HG03196 (cell line): Measurements from ENCODE around the gene TSPAN5.
"Not testable (repeated sequence)": the region's sequence is repeated elsewhere in the genome, so short reads cannot be mapped to it uniquely, and the experiment has no call there.

ENCODE experiments used
- ATAC-seq: cut with Tn5 transposase; IDR thresholded peaks from one replicate; pipeline ENCODE4 v1.9.1; 2021; ENCODE audit not compliant: unreplicated experiment

Gene TSPAN5

DNA sequence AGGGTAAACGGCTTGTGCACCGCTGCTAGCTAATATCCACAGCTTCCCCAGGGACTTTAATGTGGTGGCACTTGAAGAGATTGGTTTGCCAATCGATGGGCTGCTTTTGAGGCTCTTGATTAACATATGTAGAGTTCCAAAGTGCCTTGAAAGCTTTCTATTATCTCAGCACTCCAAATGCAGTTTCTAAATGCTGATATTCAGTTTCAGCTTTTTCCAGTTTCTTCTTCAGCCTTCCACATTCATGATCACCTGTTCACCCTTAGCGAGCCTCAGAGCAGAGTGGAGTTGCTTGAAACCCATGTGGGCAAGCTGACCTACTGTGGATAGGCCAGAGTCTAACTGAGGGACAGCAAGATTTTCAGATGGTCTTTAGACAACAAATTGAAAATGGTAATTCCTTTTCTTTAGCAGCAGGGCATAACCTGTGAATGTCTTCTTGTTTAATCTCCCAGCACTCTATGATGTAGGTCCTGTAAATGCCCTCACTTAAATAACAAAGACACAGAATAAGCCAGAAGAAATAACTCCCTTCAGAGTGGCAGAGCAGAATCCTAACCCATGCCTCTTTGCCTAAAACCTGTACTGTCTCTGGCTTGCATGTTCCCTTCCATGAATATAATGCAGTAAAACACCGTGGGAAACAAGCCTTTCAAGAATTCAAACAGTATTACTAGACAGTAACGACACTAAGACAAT lies 99.8 kb downstream of the TSPAN5 start:
- no peak for ATAC-seq

DNA sequence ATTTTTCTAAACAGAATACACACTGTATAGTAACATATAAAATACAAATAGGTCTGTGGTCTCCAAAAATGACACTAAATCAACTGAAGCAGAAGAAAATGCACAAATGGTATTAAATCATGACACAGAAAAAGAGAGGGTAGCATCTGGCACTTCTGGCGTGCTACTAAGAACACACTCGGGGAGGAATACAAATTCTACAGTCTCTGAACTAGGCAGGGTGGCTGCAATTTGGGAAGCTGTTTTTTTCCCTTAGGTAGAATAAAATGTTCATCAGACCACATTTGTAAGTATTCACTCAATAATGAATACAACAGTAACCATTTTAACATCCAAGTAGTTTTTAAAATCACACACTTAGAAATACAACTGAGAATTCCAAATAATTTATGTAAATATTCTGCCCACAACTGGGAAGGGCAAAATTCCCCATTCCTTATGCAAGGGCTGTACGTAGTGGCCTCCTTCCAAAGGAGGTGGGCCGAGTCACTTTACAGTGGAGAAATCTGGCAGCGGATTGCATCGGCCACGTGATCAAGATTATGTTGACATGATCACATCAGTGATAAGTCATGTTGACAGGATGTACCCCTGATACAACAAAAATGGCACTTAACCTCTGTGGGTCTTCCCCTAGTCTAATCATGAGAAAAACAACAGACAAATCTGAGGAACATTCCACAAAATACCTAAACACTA lies 101.1 kb downstream of the TSPAN5 start:
- ATAC-seq = no peak

DNA sequence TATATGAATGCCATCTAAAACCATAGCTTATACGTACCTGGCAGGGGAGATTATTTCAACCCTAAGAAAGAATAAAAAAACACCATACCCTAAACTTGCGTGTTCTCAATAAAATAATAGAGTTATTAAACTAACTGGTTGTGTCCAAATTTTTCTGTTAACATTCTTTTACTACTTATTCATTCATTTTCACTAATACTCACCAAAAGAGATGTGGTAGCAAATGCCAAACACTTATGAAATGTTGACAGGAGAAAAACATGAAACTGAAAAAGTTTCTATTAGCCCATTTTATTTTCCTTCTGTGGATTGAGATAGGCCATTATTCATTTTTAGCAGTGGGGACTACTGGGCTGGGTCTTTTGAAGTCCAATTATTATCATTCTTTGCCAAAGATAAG lies 102.0 kb downstream of the TSPAN5 start:
- no peak for ATAC-seq

DNA sequence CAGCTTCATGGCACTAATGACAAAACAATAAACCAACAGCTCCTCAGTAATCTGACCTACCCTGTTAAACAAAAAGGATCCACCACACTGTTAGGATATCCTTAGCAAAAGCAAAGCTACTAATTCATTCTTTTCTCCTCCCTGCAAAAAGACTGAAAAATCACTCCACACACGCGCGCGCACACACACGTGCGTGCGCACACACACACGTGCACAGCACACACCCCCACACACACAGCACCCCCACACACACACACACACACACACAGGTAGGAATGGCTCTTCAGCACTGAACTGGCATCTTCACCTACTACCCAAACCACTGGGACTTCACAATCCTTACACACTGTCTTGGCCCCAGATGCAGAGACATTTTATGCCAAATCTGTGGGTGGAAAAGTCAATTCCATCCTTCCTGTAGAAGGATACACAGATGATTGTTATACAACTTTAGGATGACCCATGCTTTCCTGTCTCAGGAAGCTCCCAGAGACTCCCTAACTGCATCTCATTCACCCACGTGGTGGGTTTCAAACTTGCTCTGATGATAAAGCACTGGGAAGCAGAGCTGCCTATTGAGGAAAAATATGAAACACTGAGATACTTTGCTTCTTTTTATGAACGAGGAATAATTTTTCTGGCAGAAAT lies 102.5 kb downstream of the TSPAN5 start:
- ATAC-seq = no peak

DNA sequence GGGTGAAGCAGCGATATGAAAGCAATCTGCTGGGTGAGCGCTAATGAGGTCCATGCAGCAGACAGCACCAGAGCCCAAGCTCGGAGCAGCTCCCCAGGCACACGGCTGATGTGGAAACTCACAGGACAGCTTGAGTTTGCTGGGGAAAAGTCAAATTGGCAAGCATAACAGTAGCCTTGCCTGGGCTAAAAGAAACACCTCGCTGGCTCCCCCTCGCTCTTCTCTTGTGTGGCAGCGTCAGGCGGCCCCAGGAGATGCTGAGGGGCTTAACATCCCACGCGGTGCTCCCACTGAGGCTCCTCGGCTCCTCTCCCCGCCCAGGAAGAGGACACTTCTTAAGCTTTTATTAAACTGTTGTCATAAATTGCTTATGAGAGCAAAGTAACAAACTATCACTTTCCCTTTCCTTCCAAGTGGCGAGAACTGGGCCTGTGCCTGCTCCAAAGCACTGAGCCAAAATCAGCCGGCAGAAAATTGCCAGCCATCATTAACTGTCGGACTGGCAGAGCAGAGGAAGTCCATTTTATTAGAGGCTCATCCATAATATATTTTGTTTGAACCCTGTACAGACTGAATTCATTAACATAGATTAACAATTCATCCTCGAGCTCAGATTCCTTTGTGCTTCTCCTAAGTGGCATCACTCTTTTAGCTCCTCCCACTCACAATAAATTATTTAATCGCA lies 111.4 kb downstream of the TSPAN5 start:
- no peak for ATAC-seq

DNA sequence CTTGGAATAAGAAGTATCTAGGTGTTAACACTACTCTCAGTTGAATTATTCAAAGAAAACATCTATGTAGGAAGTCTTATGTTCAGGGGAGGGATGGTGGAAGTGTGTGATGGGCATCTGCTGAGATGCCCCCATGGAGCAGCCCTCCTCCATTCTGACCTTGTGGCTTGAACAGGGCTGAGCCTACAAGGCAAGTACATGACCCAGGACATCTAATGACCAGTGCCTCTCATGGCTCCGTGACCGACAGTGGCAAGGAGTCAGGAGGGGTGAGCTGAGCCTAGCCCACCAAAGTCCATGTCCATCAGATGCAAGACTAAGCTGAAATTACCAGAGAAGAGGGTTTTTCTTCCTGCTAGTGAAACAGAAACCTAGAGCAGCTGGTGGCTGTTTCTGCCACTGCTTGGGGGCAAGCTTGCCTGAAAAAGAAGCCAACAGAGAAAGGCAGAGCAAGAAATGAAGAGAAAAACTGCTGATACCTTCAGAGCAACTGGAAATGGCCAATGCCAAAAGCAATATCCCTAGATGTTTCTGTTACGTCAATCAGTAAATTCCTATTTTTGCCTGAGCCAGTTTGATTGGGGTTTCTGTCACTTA lies 113.5 kb downstream of the TSPAN5 start:
- ATAC-seq = no peak

DNA sequence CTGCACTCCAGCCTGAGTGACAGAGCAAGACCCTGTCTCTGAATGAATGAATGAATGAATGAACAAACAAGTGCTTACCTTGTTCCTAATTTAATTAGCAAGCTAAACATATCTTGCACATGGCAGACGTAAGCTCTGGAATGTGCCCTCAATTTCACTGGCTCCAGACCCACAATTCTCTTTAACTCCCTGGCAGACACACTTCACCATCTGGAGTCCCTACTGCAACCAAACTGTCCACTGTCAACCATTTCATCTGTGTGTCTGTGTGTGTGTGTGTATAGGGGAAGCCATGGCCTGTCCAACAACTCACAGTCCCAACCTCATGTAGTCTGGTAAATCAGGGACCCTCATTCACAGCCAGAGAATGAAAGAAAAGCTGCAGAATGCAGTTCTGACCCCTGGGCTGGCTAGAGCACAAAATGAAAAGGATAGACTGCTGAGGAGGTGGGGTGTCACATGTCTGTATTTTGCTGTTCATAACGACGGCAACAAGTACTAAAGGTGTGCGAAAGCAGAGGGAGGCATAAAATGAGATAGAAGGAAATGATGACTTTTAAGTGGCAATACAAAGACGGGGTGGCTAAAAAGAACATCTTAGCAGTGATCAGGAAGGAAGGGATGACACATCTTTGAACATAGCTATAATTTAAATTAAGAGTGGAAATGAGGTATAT lies 114.1 kb downstream of the TSPAN5 start:
- ATAC-seq = no peak

DNA sequence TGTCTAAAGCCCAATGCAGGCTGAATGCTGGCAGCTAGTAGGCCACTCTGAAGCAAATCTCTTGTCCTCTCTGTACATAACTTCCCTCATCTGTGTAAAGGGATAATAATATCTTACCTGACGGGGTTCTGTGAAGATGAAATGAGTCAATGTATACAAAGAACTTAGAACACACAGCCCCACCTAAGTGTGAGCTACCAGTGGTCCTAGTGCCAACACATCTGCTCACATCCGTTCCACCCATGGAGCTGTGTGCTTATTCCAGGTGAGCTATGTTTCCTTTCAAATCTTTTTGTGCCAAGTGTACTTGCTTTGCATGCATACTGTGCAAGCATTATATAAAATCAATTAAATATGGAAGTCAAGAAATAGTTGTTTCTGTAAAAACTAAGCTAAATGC lies 116.4 kb downstream of the TSPAN5 start:
- no peak for ATAC-seq

DNA sequence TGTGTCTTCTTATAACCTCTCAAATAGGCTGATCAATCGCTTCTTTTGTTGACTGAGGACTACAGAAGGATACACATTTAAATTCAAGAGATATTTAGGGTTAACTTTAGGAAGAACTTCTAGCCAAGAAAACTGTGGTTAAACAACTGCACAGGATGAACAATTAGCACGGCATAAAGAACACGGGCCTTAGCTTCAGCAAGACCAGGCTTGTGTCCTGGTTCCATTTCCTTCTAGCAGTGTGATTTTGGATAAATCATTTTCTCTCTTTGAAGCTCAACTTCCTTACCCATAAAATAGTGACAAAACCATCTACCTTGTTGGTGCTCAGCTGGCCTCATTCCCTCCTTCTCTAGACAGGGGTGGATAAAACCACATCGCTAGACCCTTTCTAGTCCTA lies 117.6 kb downstream of the TSPAN5 start:
- ATAC-seq = no peak

DNA sequence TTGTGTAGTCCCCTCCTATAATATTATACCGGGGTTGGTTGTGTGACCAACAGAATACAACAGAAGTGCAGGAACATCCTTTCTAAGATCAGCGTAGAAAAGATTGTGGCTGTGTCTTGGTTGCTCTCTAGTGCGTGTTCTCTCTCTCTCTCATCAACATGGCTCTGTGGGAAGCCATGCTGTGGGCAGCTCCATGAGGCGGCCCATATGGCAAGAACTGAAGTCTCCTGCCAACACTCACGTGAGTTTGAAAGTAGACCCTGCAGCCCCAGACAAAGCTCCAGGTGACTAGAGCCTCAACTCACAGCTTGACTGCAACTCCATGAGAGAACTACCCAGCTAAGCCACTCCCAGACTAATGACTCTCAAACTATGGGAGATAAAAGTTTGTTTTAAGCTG lies 118.7 kb downstream of the TSPAN5 start:
- no peak for ATAC-seq

DNA sequence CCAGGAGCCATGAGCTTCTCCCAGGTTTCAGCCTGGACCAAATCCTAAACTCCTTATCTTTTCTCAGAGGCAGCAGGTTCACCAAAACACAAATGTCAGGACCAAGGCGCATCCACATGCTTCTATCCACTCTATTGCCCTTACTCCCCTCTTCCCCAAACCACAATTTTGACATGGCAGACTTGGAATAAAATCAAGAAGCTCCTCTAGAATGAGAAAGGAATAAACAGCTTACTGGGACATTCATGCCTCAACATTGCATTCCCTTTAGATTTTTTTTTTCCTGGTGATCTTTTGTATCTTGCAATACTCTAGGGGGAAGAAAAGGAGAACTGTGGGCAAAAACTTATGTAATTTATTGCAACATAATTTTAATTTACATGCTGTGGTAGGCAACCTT lies 119.1 kb downstream of the TSPAN5 start:
- ATAC-seq = no peak

DNA sequence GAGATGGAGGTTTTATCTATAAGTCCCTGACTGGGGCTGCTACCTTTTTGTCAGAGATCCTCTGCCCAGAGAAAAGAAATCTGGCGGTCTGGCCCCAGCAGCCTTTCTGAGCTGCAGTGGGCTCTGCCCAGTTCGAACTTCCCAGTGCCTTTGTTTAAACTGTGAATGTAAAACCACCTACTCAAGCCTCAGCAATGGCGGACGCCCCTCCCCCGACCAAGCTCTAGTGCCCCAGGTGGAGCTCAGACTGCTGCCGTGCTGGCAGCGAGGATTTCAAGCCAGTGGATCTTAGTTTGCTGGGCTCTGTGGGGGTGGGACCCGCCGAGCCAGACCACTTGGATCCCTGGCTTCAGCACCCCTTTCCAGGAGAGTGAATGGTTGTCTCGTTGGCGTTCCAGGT lies 121.8 kb downstream of the TSPAN5 start:
- no peak for ATAC-seq

DNA sequence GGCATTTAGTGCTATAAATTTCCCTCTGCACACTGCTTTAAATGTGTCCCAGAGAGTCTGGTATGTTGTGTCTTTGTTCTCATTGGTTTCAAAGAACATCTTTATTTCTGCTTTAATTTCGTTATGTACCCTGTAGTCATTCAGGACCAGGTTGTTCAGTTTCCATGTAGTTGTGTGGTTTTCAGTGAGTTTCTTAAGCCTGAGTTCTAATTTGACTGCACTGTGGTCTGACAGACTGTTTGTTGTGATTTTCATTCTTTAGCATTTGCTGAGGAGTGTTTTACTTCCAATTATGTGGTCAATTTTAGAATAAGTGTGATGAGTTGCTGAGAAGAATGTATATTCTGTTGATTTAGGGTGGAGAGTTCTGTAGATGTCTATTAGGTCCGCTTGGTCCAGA lies 124.3 kb downstream of the TSPAN5 start:
- not testable (repeated sequence) for ATAC-seq

DNA sequence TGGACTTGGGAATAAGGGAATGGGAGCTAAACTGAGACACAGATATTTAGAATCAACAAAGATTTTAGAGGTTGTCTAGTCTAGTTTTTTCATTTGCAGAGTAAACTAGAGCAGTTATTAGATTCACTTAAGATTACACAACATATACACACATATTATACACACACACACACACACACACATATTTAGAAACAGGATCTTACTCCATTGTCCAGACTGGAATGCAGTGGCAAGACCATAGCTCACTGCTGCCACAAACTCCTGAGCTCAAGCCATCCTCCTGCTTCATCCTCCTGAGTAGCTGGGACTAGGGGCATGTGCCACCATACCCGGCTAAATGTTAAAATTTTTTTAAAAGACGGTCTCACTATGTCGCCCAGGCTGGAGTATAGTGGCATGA lies 127.8 kb downstream of the TSPAN5 start:
- no peak for ATAC-seq

DNA sequence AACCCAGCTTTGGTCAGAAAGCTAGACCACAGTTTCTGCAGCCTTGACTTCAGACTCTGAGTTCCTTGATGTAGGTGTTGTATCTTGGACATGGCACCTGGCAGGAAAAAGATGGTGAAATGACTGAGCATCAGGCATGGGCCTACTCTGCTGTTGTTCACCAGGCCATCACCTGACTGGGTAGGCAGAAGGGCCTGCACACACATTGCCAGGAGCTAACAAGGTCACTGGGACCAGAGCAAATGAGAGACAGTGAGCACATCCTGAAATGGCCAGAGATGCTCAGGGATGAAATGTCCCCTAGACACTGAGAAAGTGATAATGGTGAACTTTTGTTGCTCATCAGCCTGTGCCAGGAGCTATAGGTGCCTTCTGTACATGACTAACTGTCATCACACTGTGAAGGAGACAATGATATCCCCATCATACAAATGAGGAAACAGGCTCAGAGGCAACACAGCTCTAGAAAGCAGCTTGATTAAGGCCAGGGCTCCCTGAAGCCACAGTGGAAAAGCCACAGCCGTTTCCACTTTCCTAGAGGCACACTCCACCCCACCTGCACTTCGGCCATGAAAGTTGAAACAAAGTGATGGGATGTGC lies 128.3 kb downstream of the TSPAN5 start:
- no peak for ATAC-seq

DNA sequence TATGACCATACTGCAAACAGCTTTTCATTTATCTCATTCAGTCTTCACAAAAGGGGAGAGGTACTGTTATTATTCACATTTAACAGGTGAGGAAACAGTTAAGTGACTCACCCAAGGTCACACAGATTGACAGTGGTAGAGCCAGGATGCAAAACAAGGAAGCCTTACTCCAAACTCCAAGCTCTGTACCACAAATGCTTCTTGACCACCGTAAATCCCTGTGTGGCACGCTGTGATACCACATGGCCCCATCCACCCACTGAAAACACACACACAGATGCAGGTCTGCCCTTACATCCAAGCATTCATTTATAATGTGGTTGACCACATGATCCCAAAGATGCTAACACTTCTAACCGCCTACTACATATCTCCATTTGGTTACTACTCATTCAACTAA lies 129.5 kb downstream of the TSPAN5 start:
- ATAC-seq = no peak

DNA sequence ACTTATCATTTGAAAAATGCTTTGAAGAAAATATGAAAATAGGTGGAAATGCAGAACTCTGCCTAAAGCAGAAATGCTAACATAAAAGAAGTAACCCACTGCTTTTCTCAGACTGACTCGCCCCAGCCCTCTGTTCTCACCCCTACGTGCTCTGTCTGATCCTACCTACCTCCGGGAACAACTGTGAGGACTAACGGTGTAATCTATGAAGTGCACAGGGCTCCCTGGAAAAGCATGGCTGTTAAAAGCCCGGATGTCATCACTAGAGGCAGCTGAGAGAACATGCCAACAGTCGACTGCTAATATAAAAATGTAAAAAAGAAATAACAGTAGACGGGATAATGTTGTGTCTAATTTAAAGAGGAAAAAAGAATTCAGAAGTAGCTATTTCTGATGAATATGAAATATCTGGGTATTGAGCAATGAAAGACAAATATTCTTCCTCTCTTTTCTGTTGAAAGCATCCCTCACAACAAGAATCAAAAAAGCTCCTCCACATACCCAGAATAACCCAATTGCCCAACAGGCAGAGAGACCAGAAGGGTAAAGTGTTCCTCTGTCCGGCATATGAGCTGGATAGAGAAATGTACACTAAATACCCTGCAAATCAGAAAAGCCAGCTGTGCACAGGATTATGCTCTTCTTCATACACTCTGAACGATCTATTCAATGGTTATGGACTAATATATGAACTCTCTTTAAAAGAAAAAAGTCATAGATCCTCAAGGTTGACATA lies 130.7 kb downstream of the TSPAN5 start:
- no peak for ATAC-seq

DNA sequence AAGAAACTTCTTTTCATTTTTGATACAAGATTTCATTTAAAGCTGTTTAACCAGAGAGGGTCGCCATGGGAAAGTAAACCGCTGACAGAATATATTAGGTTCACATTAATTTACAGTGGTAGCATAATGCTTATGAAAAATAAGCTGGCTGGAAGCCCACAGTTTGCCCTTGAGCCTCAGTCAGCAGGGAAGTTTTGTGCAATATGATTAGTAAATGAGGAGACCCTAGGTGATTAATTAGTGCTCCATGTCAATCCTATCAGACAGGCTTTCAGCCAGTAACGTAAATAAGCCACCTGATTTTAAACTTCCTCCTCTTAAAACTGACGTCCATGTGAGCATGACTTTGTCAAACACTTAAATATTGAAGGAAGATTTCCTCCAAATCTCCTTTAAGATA lies 134.2 kb downstream of the TSPAN5 start:
- no peak for ATAC-seq

DNA sequence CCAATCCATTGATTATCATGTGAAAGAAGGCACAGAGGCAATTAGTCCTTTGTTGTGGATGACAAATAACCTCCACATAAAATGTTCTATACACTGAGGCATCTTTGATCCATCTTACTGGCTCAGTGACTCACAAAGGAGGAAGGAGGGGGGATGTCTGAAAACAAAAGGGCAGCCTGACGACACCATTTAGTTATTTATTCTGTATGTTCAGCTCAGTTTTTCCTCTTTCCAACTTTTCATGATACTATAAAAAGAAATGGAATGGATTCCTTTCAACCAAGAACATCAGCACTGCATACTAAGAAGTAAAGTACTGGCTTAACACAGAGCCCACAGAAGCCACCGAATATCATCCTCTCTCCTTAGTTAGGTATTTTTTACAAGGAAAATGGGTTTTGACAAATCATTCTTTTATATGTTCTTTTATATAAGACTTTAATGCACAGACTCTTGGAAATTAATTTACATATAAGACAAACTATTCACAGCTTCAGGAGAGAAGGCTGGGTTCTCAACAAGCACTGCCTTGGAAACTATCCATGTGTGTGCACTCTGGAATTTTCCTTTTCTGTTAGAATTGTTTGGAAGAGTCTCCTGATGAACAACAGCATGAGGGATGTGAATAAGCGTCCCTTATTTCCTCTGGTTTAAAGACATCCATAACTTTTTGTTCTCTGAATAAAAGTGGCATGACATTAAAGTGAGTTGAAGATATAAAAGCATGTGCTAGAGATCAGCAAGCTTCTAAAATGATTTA lies 135.6 kb downstream of the TSPAN5 start:
- ATAC-seq = no peak
